SK-N-SH (cell line): ENCODE results near the gene GPC5.
"Not testable (repeated sequence)": the region's sequence is repeated elsewhere in the genome, so short reads cannot be mapped to it uniquely, and the experiment has no call there.

Experiments
- CHD2 ChIP-seq: fragments of 150-350 bp; IDR thresholded peaks from 2 replicates; pipeline ENCODE4 v1.6.1; 2018; ENCODE audit warnings: low read length; ENCODE audit not compliant: partially characterized antibody
- GABPA ChIP-seq: IDR thresholded peaks from 2 replicates; pipeline ENCODE4 v1.4.0; 2012; ENCODE audit warnings: low read depth, mild to moderate bottlenecking
- TF ChIP-seq, protein P1 (sequence below): fragments of 200-600 bp; sonication (generic); IDR thresholded peaks from 2 replicates; pipeline ENCODE4 v1.6.1; 2017; ENCODE audit warnings: antibody characterized with exemption, mild to moderate bottlenecking, moderate library complexity

DNA sequence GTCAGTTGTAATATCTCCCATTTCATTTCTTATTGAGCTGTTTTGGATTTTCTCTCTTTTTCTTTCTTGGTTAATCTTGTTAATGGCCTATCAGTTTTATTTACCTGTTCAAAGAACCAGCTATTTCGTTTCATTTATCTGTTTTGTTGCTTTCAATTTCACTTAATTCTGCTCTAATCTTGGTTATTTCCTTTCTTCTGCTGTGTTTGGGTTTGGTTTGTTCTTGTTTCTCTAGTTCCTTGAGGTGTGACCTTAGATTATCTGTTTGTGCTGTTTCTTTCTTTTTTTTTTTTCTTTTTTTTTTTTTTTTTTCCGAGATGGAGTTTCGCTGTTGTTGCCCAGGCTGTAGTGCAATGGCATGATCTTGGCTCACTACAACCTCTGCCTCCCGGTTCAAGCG lies 896.1 kb downstream of the GPC5 start:
- TF ChIP-seq, protein P1, sequence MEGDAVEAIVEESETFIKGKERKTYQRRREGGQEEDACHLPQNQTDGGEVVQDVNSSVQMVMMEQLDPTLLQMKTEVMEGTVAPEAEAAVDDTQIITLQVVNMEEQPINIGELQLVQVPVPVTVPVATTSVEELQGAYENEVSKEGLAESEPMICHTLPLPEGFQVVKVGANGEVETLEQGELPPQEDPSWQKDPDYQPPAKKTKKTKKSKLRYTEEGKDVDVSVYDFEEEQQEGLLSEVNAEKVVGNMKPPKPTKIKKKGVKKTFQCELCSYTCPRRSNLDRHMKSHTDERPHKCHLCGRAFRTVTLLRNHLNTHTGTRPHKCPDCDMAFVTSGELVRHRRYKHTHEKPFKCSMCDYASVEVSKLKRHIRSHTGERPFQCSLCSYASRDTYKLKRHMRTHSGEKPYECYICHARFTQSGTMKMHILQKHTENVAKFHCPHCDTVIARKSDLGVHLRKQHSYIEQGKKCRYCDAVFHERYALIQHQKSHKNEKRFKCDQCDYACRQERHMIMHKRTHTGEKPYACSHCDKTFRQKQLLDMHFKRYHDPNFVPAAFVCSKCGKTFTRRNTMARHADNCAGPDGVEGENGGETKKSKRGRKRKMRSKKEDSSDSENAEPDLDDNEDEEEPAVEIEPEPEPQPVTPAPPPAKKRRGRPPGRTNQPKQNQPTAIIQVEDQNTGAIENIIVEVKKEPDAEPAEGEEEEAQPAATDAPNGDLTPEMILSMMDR = not testable (repeated sequence)
- not testable (repeated sequence) for TF ChIP-seq CHD2, GABPA
